Duodenal mucosa (tissue), 2 donors: ENCODE measurements around the gene DNAJC4.

Experiments used
- H3K27ac ChIP-seq: one replicate; pipeline ENCODE4 v1.7.0; 2013; ENCODE audit warnings: low read depth, low read length
- H3K27me3 ChIP-seq, 2 donors: one replicate each; pipeline ENCODE4 v1.7.0; 2013; ENCODE audit warnings: low read length in 2 of 2, control low read depth in 1 of 2; ENCODE audit not compliant: insufficient read depth in 2 of 2, control insufficient read depth in 1 of 2
- H3K36me3 ChIP-seq, 2 donors: one replicate each; pipeline ENCODE4 v1.7.0; 2013; ENCODE audit warnings: low read length in 2 of 2, control low read depth in 1 of 2; ENCODE audit not compliant: insufficient read depth in 2 of 2, control insufficient read depth in 1 of 2
- H3K4me1 ChIP-seq, 2 donors: one replicate each; pipeline ENCODE4 v1.7.0; 2013; ENCODE audit warnings: low read length in 2 of 2, control low read depth in 1 of 2; ENCODE audit not compliant: insufficient read depth in 2 of 2, control insufficient read depth in 1 of 2
- H3K4me3 ChIP-seq, 2 donors: one replicate each; pipeline ENCODE4 v1.7.0; 2013; ENCODE audit warnings: low read length in 2 of 2, low read depth in 1 of 2
- H3K9ac ChIP-seq, 2 donors: one replicate each; pipeline ENCODE4 v1.7.0; 2013; ENCODE audit warnings: low read length in 2 of 2, low read depth in 1 of 2
- H3K9me3 ChIP-seq, 2 donors: one replicate each; pipeline ENCODE4 v1.7.0; 2013; ENCODE audit warnings: low read length in 2 of 2, control low read depth in 1 of 2; ENCODE audit not compliant: control insufficient read depth in 1 of 2

Gene DNAJC4

DNA sequence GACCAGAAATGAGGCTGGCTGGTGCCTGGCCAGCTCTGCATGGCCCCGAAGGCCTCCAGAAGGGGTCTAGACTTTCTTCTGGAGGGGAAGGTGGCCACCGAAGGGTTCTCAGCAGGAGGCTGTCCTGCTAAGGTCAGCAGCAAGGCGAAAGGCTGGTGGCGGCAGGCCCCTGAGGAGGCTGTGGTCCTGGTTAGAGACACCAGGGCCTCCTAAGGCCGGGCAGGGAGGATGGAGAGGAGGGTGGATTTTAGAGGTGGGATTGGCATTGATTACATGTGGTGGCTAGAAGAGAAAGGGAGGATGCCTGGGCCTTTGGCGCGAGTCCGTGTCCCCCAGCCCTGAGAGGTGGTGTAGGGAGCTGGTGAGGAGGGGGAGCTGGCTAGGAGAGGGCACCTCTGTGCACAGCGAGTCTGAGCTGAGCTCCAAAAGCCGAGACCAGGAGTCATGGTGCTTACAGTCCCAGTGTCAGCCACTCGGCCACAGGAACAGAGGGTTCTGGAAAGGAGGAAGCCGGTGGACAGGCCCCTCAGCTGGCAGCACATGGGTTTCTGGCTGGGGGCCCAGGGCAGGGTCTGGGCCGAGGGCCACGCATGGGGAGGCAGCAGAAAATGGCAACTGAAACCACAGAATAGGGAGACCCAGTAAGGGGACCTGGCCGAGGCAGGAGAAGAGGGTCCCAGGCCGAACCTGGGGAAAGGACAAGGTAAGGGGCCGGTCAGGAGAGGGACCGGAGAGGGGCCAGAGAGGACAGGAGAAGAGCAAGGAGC is 21.4 kb upstream of the DNAJC4 start:
- Histone ChIP-seq H3K27ac (no peak overlapping the region), H3K36me3 (peaks cover 5 to 23% of the 10 kb centered on the region in 2 donors), H3K27me3 (no peaks in the 10 kb centered on the region), H3K4me3 (no peak overlapping the region), H3K4me1 (peaks cover 33 to 35% of the 10 kb centered on the region in 2 donors), H3K9ac (no peak overlapping the region), H3K9me3 (no peaks in the 10 kb centered on the region)

- no peak overlapping the region for H3K4me3 ChIP-seq
- H3K27ac ChIP-seq = no peak overlapping the region
- H3K36me3 ChIP-seq = peaks cover 4 to 21% of the 10 kb centered on the region in 2 donors
- peaks cover 29 to 30% of the 10 kb centered on the region in 2 donors for H3K4me1 ChIP-seq
- no peaks in the 10 kb centered on the region for H3K9me3 ChIP-seq
- no peak overlapping the region for H3K9ac ChIP-seq
- H3K27me3 ChIP-seq = no peaks in the 10 kb centered on the region
Observed at GRCh38 chr11:64209563-64209843, 20.8 kb upstream of the DNAJC4 start.

- H3K27ac ChIP-seq = no peak overlapping the region
- H3K9ac ChIP-seq = no peak overlapping the region
- H3K27me3 ChIP-seq = no peaks in the 10 kb centered on the region
- no peaks in the 10 kb centered on the region for H3K9me3 ChIP-seq
- H3K36me3 ChIP-seq = peaks cover 4 to 24% of the 10 kb centered on the region in 2 donors
- no peak overlapping the region for H3K4me3 ChIP-seq
- H3K4me1 ChIP-seq = peaks cover 22 to 23% of the 10 kb centered on the region in 2 donors
Observed at GRCh38 chr11:64210301-64211020, 19.9 kb upstream of the DNAJC4 start.

DNA sequence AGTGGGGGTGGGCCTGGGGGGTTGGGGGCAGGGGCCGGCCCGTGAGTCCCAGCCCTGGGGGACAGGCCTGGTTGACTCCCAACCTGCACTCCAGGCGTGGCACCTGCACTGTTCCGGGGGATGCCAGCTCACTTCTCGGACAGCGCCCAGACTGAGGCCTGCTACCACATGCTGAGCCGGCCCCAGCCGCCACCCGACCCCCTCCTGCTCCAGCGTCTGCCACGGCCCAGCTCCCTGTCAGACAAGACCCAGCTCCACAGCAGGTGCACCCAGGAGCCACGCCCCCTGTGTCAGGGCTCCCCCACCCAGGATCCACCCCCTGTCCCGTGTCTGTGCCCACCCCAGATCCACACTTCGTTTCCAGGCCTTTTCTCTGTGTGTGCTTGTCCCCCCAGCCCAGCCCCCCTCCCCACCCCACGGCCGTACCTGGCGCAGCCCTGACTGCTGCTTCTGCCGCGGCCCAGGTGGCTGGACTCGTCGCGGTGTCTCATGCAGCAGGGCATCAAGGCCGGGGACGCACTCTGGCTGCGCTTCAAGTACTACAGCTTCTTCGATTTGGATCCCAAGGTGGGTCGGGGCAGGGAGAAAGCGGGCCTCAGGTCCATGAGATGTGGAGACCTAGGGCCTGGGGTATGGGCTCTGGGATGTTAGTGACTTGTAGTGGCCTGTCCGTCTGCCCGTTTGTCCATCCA is 19.0 kb upstream of the DNAJC4 start:
- Histone ChIP-seq H3K27ac (no peak overlapping the region), H3K9me3 (no peaks in the 10 kb centered on the region), H3K4me3 (no peak overlapping the region), H3K9ac (no peak overlapping the region), H3K36me3 (peaks cover 4 to 24% of the 10 kb centered on the region in 2 donors), H3K27me3 (no peaks in the 10 kb centered on the region), H3K4me1 (peaks cover 14% of the 10 kb centered on the region in 2 donors)

- Histone ChIP-seq H3K27me3 (no peaks in the 10 kb centered on the region), H3K4me1 (peaks cover 4 to 8% of the 10 kb centered on the region in 2 donors), H3K9ac (no peak overlapping the region), H3K27ac (no peak overlapping the region), H3K4me3 (no peak overlapping the region), H3K9me3 (no peaks in the 10 kb centered on the region), H3K36me3 (peaks cover 9 to 31% of the 10 kb centered on the region in 2 donors)
Observed at GRCh38 chr11:64216879-64217278, 13.5 kb upstream of the DNAJC4 start.

GRCh38 chr11:64218628-64219353 is 11.6 kb upstream of the DNAJC4 start:
- peaks cover 9 to 36% of the 10 kb centered on the region in 2 donors for H3K36me3 ChIP-seq

DNA sequence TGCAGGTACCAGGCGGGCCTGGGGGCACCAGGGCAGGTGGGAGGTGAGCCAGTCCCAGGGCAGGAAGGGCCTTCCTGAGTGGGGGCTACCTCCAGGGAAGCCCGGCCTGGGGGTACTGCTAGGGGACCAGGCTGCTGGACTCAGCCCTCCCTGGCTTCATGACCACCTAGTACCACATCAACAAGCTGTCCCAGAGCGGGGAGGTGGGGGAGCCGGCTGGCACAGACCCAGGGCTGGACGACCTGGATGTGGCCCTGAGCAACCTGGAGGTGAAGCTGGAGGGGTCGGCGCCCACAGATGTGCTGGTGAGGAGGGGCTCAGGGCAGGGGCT is 11.0 kb upstream of the DNAJC4 start:
- peaks cover 4 to 8% of the 10 kb centered on the region in 2 donors for H3K4me1 ChIP-seq
- peaks cover 9 to 41% of the 10 kb centered on the region in 2 donors for H3K36me3 ChIP-seq
- no peaks in the 10 kb centered on the region for H3K9me3 ChIP-seq
- no peaks in the 10 kb centered on the region for H3K27me3 ChIP-seq
- H3K27ac ChIP-seq = no peak overlapping the region
- no peak overlapping the region for H3K4me3 ChIP-seq
- H3K9ac ChIP-seq = no peak overlapping the region

More at GRCh38 chr11:64218628-64219353, 11.6 kb upstream of the DNAJC4 start:
- no peak overlapping the region for H3K27ac ChIP-seq
- H3K27me3 ChIP-seq = no peaks in the 10 kb centered on the region
- H3K9ac ChIP-seq = no peak overlapping the region
- H3K4me3 ChIP-seq = no peak overlapping the region
- no peaks in the 10 kb centered on the region for H3K9me3 ChIP-seq
- peaks cover 4 to 8% of the 10 kb centered on the region in 2 donors for H3K4me1 ChIP-seq

GRCh38 chr11:64219755-64220154 is 10.6 kb upstream of the DNAJC4 start:
- H3K27ac ChIP-seq = no peak overlapping the region
- H3K4me3 ChIP-seq = no peak overlapping the region
- peaks cover 9% of the 10 kb centered on the region in 2 donors for H3K4me1 ChIP-seq
- peaks cover 9 to 42% of the 10 kb centered on the region in 2 donors for H3K36me3 ChIP-seq
- no peak overlapping the region for H3K9ac ChIP-seq
- H3K9me3 ChIP-seq = no peaks in the 10 kb centered on the region
- H3K27me3 ChIP-seq = no peaks in the 10 kb centered on the region

GRCh38 chr11:64220271-64220670 is 10.1 kb upstream of the DNAJC4 start:
- H3K27ac ChIP-seq = no peak overlapping the region
- peaks cover 14% of the 10 kb centered on the region in 2 donors for H3K4me1 ChIP-seq
- H3K9me3 ChIP-seq = no peaks in the 10 kb centered on the region
- H3K36me3 ChIP-seq = peaks cover 9 to 38% of the 10 kb centered on the region in 2 donors
- H3K9ac ChIP-seq = no peak overlapping the region
- H3K4me3 ChIP-seq = no peak overlapping the region
- no peaks in the 10 kb centered on the region for H3K27me3 ChIP-seq
